ENCODE measurements around the gene CTSE.
A peak's percentile ranks its signal among the peaks of the same experiment; 100 is the strongest.

The CTSE gene

DNA sequence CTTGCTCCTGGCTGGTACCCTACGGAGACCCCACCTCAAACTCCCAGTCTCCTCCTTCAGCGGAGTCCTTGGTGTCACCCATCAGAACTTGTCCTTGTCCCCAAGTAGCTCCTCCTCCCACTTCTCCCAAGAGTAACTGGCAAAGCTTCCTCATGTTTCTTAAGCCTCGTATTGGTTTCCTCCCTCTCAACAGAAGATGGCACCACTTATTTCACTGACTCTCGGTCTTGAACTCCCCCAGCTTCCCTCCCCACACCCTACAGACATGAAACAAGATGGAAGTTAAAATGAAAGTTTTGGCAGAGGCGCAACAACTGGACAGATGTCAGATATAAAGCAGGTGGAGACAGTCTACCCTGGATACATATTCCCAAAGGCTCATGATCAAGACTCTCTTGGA, 33.9 kb downstream of the CTSE start:
- DNase-seq, result no peak

DNA sequence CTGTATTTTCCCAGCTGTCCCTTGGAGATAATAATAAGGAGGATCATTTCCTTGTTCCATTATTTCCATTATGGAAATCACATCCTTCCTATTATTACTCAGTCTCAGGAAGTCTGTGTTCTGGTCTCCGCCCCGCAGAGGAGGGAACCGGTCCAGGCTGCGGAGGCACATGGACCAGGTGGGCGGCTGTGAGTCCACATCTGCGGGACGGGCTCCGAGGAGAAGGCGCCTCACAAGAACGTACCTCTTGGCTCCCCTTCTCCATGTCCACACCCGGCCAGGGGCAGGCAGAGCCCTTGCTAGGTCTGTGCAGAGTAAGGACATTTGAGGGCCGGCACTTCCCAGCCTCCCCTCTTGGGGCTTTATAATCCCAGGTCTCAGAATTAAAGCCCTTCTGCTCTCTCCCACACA, 35.1 kb downstream of the CTSE start:
- no peak for DNase-seq

DNA sequence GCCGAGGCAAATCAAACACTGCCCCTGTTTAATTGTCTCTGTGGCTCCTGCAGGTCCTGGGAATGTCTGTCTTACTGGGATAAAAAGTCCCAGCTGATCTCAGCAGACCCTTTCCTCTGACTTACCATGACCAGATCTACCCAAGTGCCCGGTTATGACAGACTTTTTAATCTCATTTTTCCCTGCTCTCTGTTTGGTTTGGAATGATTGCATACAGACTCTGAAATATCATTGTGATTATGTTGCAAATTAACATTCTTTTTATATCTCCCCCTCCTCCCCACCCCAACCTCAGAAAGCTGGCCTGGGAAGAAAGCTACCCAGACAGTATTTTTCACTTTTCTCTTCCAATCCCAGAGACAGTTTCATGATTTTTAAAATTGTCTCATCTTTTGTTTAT, 36.8 kb downstream of the CTSE start:
- no peak for DNase-seq

DNA sequence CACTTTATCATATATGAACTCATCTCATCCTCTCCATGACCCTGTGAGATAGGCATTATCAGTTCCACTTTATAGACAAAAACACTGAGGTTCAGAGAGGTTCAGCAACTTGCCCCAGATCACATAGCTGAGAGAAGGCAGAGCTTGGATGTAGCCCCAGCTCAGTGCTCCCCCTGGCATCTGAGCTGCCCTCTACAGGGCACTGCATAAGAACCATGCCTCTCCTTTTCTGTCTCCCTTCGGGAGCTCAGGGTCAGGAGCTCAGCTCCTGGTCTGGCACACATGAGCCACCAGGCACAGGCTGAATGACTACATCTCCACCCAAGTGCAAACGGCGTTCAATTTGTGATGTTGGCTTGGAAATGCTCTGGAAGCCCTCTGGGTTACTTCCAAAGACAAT, 37.4 kb downstream of the CTSE start:
- no peak for DNase-seq

DNA sequence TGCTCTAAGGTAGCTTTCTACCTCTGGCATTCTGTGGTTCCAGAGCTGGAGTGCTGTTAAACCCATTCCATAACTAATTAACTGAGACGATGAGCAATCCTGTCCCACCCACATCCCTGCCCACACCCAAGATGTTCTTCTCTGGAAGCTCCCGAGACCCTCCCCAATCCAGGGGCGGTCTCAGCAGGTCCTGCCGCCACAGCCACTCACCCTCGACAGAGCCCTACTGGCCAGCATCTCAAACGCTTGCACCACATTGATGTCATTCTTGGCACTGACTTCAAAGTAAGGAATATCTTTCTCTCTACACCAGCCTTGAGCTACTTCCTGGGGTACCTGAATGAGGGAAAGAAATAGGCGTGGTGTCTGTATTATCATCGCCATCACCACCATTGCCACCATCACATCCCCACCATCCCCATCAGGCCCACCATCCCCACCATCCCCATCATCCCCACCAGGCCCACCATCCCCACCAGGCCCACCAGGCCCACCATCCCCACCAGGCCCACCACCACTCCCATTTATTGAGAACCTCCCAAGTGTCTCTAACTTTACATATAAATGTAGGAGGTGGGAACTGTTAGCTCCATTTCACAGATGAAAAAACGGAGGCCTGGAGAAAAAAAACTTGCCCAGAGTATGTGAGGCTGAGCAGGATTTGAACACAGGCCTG, 38.2 kb downstream of the CTSE start:
- DNase-seq, result no peak

DNA sequence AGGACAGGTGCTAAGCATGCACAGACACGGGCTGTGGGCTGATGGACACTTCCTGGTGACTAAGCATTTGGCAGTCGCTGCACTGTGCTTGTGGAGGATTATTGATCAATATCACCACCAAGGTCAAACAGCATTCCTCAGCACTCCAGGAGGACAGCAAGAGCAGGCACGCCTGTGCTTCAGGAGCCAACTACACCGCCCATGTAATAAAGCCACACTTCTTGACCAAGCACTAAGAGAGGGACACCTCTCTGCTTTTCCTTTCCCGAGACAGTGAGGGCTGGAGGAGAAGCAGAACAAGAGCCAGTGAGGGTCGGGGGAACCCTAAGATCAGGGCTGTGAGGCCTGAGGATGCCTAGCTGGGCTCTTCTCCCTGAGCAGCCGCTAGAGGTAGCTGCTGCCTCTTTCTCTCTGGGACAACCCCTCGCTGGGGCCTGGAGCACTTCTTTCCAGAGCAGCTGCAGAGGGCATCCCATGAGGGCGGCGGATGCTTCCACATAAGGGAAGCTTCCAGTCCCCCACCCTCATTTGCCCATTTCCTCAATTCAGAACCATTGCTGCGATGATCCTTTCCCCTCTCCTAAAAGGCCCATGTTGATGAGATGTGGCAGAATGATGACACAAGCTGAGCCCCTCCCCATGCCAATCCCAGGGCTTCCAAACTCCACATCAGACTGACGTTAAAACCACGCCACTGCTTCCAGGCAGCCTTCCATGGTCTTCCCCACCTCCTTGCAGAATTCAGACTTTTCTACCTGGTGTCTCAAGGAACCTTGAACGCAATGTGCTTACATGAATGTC, 39.6 kb downstream of the CTSE start:
- peak; percentile 25 for DNase-seq

DNA sequence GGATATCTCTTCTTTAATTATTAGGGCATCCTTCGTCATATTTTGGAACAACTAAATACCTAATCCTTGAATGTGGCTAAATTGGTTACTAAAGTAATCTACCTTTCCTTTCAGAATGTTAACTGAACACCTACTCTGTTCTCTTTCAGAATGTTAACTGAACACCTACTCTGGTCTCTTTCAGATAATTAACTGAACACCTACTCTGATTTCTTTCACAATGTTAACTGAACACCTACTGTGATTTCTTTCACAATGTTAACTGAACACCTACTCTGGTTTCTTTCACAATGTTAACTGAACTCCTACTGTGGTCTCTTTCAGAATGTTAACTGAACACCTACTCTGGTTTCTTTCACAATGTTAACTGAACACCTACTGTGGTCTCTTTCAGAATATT, 42.4 kb downstream of the CTSE start:
- no peak for DNase-seq

DNA sequence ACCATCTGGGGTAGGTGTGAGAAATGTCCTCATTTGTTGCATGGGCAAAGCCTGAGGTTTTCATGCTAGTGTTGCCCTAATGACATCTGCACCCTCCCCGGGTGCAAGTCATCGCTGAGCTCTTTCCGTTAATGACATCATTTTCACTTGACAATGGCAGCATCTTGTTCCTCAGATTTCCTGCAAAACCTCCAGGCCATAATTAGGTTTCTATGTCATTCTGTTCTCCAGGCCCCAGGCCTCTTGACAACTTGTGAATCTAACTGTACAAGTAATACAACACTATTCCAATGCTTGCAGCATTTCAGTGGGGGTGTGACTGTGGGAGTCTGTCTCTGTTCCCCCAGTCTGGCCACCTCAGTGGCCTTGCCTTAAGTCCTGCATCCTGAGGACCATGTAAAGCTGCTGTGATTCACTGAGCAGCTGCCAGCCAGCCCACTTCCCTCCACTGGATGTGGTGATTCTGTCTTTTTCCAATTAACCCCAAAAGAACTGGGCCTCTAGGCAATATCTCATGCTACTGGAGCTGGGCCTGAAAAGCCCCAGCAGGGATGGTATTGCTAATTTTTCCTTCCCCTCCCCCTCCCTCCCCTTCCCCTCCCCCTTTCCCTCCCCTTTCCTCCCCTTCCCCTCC, 43.3 kb downstream of the CTSE start:
- no peak for DNase-seq

DNA sequence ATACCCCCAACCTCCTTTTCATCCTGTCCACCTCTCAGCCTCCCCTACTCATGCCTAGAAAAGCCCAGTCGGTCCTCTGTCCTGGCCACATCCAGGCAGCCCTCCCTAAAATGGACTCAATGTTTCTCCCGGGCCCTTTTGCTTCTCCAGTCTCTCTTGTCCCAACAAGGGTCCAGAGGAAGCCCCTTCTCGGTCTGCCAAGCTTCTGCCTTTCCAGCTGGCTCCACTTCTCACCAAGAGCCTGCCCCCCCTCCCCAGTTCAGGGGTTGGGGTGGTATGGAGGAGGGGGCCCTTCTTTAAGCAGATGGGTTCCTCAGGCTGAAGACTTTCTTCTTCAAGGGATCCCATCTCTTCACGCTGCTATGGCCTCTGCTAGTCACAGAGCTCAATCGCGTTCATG, 44.4 kb downstream of the CTSE start:
- no peak for DNase-seq

DNA sequence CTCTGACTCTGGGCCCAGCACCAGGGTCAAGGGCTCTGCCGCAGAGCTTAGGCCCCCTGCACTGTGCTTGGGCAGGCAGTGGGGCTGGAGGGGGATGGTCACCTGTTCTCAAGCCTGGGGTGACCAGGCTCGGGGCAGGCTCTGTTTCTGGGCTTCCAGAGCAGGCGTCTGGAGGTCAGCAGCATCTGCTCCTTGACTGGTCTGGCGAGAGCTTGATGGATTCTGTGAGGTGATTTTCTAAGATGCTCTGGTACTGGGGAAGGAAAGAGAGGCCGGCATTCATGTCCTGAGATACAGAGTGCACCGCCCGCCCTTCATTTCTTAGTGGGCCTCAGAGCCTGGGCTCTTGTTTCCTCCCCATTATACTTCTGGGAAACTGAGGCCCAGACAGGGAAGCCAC, 45.0 kb downstream of the CTSE start:
- no peak for DNase-seq

DNA sequence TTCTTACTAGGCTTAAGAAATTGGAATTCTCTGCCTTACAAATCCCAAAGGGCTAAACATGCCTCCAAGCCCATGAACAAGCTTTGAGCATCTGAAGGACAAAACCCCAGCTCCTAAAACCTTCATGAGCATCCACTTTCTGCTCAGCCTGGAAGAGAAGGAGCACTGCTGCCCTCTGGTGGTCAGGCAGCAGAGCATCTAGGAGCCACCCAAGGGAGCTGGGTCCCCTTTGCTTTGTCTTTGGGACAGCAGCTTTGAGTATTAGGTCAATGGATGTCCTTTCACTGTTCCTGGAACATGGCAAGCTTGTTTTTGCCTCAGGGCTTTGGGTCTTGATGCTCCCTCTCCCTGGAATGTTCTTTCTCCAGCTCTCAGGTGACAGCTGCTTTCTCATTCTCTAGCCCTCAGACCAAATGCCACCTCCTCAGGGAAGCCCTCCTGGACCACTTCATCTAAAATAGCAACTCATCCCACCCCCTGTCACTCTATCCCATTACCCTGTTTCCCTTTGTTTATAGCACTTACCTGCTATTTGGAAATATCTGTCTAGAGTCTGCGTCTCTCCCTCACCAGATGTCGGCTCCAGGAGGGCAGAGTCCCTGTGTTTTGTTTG, 46.2 kb downstream of the CTSE start:
- peak; percentile 66 for DNase-seq

DNA sequence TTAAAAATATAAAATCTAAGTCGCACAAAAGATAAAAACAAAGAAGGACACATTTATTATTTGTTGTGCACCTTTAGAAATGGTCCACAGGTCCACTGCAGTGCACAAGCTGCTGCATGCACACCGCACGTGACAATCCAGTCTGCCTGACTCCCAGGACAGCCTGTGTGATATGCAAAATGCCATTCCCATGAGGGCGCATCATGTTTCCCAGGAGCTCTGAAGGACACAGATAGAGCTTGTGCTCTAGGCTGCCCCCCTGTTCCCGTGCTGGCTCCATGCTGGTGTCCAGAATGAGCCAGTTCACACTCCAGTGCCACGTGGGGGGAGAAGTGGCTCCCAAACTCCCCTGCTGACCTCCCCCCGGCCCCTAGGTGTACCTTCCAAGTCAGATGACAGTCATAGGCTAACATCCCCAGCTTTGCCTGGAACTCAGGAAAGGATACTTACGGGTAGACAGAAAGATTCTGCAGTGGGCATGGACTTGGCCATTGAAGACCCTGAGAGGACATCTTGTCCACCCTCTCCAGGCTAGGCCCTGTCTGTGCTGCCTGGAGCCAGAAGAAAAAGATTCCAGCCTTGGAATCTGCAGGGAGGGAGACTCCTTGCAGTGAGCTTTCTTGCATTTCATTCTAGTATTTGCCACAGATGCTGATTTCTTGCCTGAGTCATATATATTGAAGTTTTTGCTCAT, 46.8 kb downstream of the CTSE start:
- no peak for DNase-seq

DNA sequence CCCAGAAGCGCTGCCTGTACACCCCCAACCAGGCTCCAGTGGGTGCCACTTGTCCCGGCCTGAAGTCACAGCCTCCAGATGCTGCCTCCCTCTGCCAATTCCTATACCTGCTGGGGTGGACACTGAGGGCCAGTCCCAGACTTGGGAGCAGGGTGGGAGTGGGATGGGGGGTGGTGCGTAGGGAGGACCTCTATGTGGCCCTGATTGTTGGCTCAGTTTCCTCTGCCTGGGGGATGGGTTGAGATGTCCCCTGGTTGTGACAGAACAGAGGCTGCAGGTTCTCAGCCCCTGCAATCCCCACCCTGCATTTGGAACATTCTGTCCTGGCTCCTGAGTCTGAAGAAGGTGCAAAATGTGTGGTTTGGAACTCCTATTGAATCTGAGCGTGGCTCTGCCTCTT, 47.7 kb downstream of the CTSE start:
- no peak for DNase-seq

DNA sequence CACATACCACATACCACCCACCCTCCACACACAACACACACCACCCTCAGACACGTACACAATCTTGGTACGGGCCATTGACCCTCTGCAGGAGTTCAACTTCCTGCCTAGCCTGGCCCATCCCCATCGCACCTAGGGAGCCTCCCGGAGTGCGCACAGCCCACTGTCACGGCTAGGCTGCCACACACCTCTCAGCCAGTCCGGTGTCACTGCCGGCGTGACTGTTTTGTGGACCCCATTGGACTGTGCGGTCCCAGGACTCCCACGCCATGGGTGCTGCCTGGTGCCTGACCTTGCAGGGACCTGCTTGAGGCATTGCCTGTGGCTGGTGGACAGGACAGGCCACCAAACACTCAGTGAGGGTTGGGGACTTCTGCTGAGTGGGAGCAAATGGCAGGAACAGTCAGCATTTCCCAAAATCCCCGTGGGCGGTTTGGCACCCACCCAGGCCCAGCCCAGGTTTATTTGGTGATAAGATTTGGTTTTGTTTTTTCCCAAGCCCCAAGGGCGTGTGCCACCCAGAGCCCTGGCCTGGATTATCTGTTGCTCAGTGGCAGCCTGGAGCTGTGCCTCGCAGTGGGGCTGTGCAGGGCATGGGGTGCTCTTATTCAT, 48.2 kb downstream of the CTSE start:
- DNase-seq, result no peak

DNA sequence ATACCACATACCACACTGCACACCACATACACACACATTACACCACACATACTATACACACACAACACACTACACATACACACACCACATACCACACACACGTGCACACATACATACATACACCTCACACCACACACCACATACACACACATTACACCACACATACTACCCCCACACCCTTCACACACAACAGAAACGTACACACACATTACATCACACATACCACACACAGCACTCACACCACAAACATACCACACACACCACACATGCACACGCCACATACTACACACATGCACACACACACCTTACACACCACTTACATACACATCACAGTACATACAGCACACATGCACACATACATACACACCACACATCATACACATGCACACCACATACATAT, 49.0 kb downstream of the CTSE start:
- DNase-seq, result no peak

DNA sequence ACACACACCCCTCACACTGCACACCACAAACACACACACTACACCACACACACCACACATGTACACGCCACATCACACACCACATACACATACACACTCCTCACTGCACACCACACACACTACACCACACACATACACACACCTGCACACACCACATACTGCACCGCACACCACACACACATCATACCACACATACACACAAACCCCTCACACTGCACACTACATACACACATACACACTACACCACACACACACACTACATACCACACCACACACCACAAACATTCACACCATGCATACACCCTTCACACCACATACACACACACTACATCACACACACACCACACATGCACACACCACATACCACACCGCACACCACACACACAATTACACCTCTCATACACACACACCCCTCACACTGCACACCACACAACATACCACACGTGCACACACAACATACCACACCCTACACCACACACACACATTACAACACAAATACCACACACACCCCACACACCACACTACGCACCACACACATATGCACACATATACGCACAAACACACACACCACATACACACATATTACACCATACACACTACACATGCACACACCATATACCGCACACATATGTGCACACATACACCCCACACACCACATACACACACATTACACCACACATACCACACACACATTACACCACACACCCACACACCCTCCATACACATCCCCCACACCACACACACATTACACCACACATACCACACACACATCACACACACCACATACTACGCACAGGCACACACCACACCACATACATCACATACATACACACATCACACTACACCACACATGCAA, 50.1 kb downstream of the CTSE start:
- no peak for DNase-seq

DNA sequence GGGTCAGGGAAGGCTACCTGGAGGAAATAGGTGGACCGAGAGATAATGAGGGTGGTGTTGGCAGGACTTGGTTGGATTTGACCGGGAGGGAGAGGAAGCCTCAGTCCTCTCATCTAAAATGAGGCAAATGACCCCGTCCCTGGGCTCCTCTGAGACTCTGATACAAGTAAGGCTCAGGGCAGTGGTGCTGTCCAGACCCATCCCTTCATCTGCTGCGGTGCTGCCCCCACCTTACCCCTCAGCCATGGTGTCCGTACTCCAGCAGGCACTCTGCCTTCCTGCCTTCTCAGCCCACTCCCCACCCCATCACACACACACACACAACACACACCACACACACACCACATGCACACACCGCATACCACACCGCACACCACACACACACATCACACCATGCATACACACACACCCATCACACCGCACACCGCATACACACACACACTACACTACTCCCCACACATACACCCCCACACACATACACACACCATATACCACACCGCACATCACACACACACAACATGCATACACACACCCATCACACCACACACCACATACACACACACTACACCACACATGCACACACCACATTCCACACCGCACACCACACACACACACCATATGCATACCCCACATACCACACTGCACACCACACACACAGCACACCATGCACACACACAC, 51.1 kb downstream of the CTSE start:
- DNase-seq, result no peak

DNA sequence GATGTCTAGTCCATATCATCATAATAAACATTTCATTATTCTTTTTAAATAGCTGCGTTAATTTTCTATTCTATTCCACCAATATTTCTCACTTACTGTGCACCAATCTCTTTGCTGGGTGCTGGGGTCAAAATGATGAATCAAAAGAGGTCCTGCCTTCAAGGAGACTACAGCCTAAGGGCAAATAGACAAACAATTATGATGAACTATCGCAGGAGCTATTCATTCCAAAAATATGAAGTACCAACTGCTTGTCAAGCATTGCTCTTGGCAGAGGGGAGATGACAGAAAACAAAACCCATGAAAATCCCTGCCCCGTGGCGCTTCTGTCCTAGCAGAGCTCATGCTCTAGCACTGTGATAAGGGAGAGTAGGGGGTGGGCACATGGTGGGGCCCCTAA, 51.6 kb downstream of the CTSE start:
- DNase-seq, result no peak

DNA sequence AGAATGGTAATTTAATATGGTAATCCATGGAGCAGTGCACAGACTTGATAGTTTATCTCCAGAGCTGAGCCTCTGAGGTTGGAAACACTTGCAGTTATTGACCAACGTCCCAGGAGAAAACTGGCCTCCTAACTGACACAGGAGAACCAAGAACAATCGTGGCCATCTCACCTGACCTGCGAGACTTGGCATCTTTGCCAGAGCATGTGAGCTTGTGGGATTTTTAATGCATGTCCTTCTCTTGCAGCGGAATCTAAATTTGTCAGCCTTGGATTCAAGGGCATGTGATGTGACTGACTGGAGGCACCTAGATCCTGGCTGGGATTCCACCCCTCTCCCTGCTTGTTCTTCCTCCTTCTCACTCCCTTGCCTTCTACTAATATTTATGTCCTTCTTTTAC, 52.6 kb downstream of the CTSE start:
- DNase-seq, result no peak

DNA sequence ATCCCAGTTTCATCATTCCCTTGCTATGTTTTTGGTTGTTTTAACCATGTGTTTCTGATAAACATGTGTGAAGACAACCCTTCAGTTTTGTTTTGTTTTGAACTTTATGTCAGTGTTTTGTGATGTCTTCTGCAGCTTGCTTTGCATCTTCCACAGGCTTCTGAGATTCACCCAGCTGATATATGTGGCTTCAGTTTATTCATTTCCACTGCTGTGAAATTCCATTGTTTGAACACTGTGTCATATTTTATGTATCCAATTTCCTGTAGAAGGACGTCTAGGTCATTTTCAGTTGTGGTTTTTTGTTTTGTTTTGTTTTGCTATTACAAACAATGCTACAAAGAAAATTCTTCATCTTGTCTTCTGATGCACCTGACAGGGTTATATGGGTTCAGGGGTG, 53.2 kb downstream of the CTSE start:
- DNase-seq, result no peak

DNA sequence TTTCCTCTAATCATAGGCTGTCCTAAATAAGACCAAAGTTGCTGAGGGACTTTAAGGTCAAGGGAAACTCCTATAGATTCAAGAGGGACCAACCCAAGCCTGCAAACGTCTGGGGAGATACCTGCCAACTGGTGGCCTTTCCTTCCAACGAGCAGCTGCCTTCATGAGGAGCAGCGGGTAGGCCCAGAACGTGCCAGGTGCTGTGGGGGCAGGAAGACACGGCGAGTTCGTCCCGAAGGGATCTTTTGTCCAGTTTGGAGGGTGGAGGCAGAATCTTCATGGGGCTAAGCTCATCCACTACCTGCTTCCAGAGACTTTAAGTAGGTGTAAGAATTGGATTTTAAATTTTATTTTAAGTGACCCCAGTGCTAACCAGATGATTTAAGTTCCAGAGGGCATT, 54.5 kb downstream of the CTSE start:
- no peak for DNase-seq
